K562 (cell line): ENCODE measurements around the gene LRRC4. TPM values are rescaled to one million over a fixed set of nuclear protein-coding genes. Genes with fewer than 3 reads are reported as not detected.

Experiments used
- ATAC-seq: fragments of 200-7000 bp; cut with Tn5 transposase; 3 replicates; pipeline ENCODE4 v1.9.1; 2020; ENCODE audit warnings: moderate library complexity
- BruUV-seq: library from RNA; stranded (reverse); fragments of 400-500 nt; replicated peaks from 2 replicates; lab custom pipeline; 2021; lab: Mats Ljungman, UMichigan
- CTCF ChIA-PET: fragments of 300-600 bp; formaldehyde crosslinking; extraction: SDS; loops from one replicate; lab custom pipeline; 2021; ENCODE audit warnings: low intra/inter-chr PET ratio; lab: Yijun Ruan, JAX
- POLR2A ChIA-PET: fragments of 300-600, 350-650 bp; sonication (Branson Sonifier 250); formaldehyde crosslinking; extraction: SDS; loops from one replicate; lab custom pipeline; 2021; ENCODE audit warnings: antibody characterized with exemption, inconsistent platforms; lab: Yijun Ruan, JAX
- DNase-seq, 4 experiments: peaks; one replicate each; pipeline versions ENCODE4 v3.0.0 to v3.0.0-alpha.2; 2011 to 2018; ENCODE audit warnings: low spot score in 3 of 4, mixed read lengths in 3 of 4; ENCODE audit errors: extremely low read depth in 1 of 4
- FAIRE-seq: peaks from 2 replicates; lab custom pipeline; 2011; peaks lifted over from hg19 to GRCh38; lab: Jason Lieb, UNC
- H2AFZ ChIP-seq: 2 replicates; pipeline ENCODE4 v1.6.0; 2011; ENCODE audit warnings: low read depth, low read length, control low read depth, inconsistent platforms
- H3K27ac ChIP-seq: fragments of 200-600 bp; 3 replicates; pipeline ENCODE4 v1.8.0; 2011; ENCODE audit warnings: low read depth, mild to moderate bottlenecking, control low read depth, inconsistent platforms, low read length, moderate library complexity, mixed read lengths; ENCODE audit errors: extremely low read depth
- H3K27me3 ChIP-seq, 2 experiments: fragments of 300-600 bp in 1 of 2; 2 replicates in 1 of 2; 3 replicates in 1 of 2; pipeline versions ENCODE4 v1.6.0 to v1.8.0; 2011; ENCODE audit warnings: inconsistent platforms in 2 of 2, low read length in 2 of 2, mild to moderate bottlenecking in 1 of 2, mixed read lengths in 1 of 2, moderate library complexity in 1 of 2; ENCODE audit not compliant: control insufficient read depth in 2 of 2, insufficient read depth in 2 of 2
- H3K36me3 ChIP-seq: fragments of 300-600 bp; 3 replicates; pipeline ENCODE4 v1.8.0; 2011; ENCODE audit warnings: mild to moderate bottlenecking, low read length, inconsistent platforms; ENCODE audit not compliant: control insufficient read depth, insufficient read depth
- H3K4me1 ChIP-seq, 2 experiments: fragments of 200-600 bp in 1 of 2; replicated peaks in 1 of 2; 2 replicates in 1 of 2; 3 replicates in 1 of 2; pipeline versions ENCODE4 v1.5.1 to v1.8.0; 2011; ENCODE audit warnings: inconsistent platforms in 2 of 2, low read length in 2 of 2, mild to moderate bottlenecking in 1 of 2, mixed read lengths in 1 of 2, moderate library complexity in 1 of 2; ENCODE audit not compliant: control insufficient read depth in 2 of 2, insufficient read depth in 2 of 2
- H3K4me2 ChIP-seq: 2 replicates; pipeline ENCODE4 v1.6.1; 2011; ENCODE audit warnings: low read length, control low read depth, inconsistent platforms, mixed read lengths; ENCODE audit not compliant: insufficient read depth
- H3K4me3 ChIP-seq: fragments of 200-600 bp; sonication (generic), shearing (Covaris generic); 2 replicates; pipeline ENCODE4 v1.5.1; 2016; ENCODE audit warnings: control low read depth, inconsistent platforms
- H3K79me2 ChIP-seq: fragments of 200-600 bp; 3 replicates; pipeline ENCODE4 v1.8.0; 2011; ENCODE audit warnings: low read length, inconsistent platforms; ENCODE audit not compliant: control insufficient read depth, insufficient read depth
- H3K9ac ChIP-seq, 2 experiments: 2 replicates each; pipeline versions ENCODE4 v1.6.0 to v1.6.1; 2011; ENCODE audit warnings: low read depth in 2 of 2, low read length in 2 of 2, control low read depth in 1 of 2, inconsistent platforms in 1 of 2, mild to moderate bottlenecking in 1 of 2, mixed read lengths in 1 of 2; ENCODE audit not compliant: insufficient read depth in 1 of 2
- H3K9me1 ChIP-seq: one replicate; pipeline ENCODE4 v1.6.0; 2011; ENCODE audit warnings: inconsistent platforms, mild to moderate bottlenecking, low read length, moderate library complexity; ENCODE audit not compliant: control insufficient read depth, insufficient read depth
- H3K9me3 ChIP-seq: replicated peaks from 2 replicates; pipeline ENCODE4 v1.5.1; 2011; ENCODE audit warnings: low read depth, low read length, inconsistent platforms; ENCODE audit not compliant: control insufficient read depth, insufficient read depth
- H4K20me1 ChIP-seq: replicated peaks from 2 replicates; pipeline ENCODE4 v1.6.1; 2011; ENCODE audit warnings: low read length, inconsistent platforms, mixed read lengths; ENCODE audit not compliant: control insufficient read depth, insufficient read depth
- CREB5 ChIP-seq: fragments of 250-450 bp; sonication (Bioruptor Pico); IDR thresholded peaks from 2 replicates; pipeline ENCODE4 v1.5.0; 2020; ENCODE audit warnings: mild to moderate bottlenecking
- GTF2F1 ChIP-seq: IDR thresholded peaks from 2 replicates; pipeline ENCODE4 v1.6.1; 2011; ENCODE audit warnings: low read depth, low read length, improper control_type of control experiment
- NCOA2 ChIP-seq, 2 experiments: fragments of 450-650 bp; IDR thresholded peaks; 2 replicates each; pipeline ENCODE4 v1.6.1; 2018; ENCODE audit warnings: mild to moderate bottlenecking in 2 of 2, moderate library complexity in 1 of 2; ENCODE audit not compliant: partially characterized antibody in 2 of 2
- NFE2 ChIP-seq: IDR thresholded peaks from 2 replicates; pipeline ENCODE4 v1.6.1; 2014; ENCODE audit warnings: antibody characterized with exemption, low read depth
- PREB ChIP-seq: sonication (generic); formaldehyde crosslinking; IDR thresholded peaks from 2 replicates; pipeline ENCODE4 v1.8.1; 2023; ENCODE audit warnings: mild to moderate bottlenecking, missing genetic modification reagents
- PTRF ChIP-seq: fragments of 450-650 bp; IDR thresholded peaks from 2 replicates; pipeline ENCODE4 v1.6.1; 2016; ENCODE audit warnings: mild to moderate bottlenecking, missing genetic modification characterization, missing compliant biosample characterization
- SIN3A ChIP-seq, 2 experiments: fragments of 150-350 bp in 1 of 2; IDR thresholded peaks; 2 replicates each; pipeline ENCODE4 v1.6.1; 2011 to 2016; ENCODE audit warnings: borderline replicate concordance in 2 of 2, low read depth in 2 of 2, low read length in 2 of 2, mild to moderate bottlenecking in 2 of 2, moderate library complexity in 2 of 2; ENCODE audit not compliant: control insufficient read depth in 1 of 2
- SPI1 ChIP-seq: IDR thresholded peaks from 2 replicates; pipeline ENCODE4 v1.6.1; 2011; ENCODE audit warnings: low read depth, low read length, control low read depth, borderline replicate concordance
- ZKSCAN8 ChIP-seq: fragments of 200-800 bp; sonication (Bioruptor generic); IDR thresholded peaks from 2 replicates; pipeline ENCODE4 v1.6.1; 2016; ENCODE audit warnings: missing genetic modification characterization, missing compliant biosample characterization
- ZNF184 ChIP-seq: sonication (generic); formaldehyde crosslinking; IDR thresholded peaks from 2 replicates; pipeline ENCODE4 v1.5.0; 2020; ENCODE audit warnings: missing genetic modification reagents
- ZNF668 ChIP-seq: fragments of 250-450 bp; sonication (Bioruptor Pico); IDR thresholded peaks from 2 replicates; pipeline ENCODE4 v1.8.0; 2022; ENCODE audit warnings: mild to moderate bottlenecking, inconsistent platforms
- WGBS: fragments of 100-300 bp; shearing (Covaris generic); methylation state at CpG from one replicate; pipeline ENCODE4 v1.1.6; 2016; ENCODE audit warnings: low coverage, mixed read lengths; ENCODE audit not compliant: insufficient coverage; ENCODE audit errors: missing lambda C conversion rate; 5-methylcytosine and 5-hydroxymethylcytosine counted together
- in situ Hi-C: fragments of 300-500 bp; cut with MboI; formaldehyde crosslinking; loops from 4 replicates; pipeline ENCODE4 v1.15.0; 2018; ENCODE audit warnings: inconsistent platforms, mixed read lengths
- intact Hi-C: fragments of 100-400 bp; cut with micrococcal nuclease; formaldehyde crosslinking; loops from 2 replicates; pipeline ENCODE4 v1.14.2; 2022
- polyA plus RNA-seq, 8 experiments: library from polyadenylated mRNA; depleted of rRNA in 4 of 8; stranded (reverse) in 5 of 8; unstranded in 3 of 8; fragments of >200 nt; fragmentation: Nextera tagmentation in 2 of 8; fragmentation: Illumina TruSeq in 1 of 8; extraction: Ambion mirVana in 2 of 8; extraction: Trizol in 1 of 8; gene quantifications; 2 replicates each; pipeline versions ENCODE4 v1.2.1 to v1.2.3, GENCODE V29; 2011 to 2014; ENCODE audit warnings: inconsistent platforms in 1 of 8, missing spikeins in 1 of 8
- total RNA-seq, 7 experiments: library from RNA; depleted of rRNA in 6 of 7; stranded (reverse); fragments of >200 nt in 6 of 7; fragmentation: Illumina TruSeq in 2 of 7; extraction: Trizol in 2 of 7; gene quantifications; 2 replicates each; pipeline versions ENCODE4 v1.2.1 to v1.2.3, GENCODE V29; 2011 to 2021; ENCODE audit warnings: low replicate concordance in 1 of 7
- TF ChIP-seq, protein P1 (sequence below): sonication (generic); formaldehyde crosslinking; IDR thresholded peaks from 2 replicates; pipeline ENCODE4 v1.8.1; 2022; ENCODE audit warnings: missing genetic modification reagents

The LRRC4 gene
- total and polyA plus RNA-seq, 9 of the 15 experiments (the other 6 are each of a cell fraction or from before 2014, with no cell fraction given): 0.04 to 0.11 TPM; not detected in 7

DNA sequence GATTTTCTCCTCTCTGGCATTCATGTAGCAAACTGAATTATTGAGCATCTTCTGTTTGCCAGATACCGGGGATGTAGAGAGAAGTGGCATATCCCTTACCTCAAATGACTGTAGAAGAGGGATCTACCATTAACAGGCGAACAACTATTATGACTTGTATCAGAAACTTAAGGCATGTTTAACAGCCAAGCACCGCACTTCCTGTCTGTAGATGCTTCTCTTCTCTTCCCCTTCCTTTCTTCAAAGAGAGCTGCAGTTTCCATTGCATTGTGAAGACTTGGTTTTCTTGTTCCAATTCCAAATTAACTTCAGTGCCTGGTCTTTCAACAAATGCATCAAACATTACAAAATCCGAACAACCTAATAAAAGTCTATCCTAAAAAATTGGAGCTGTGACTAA is 49.3 kb downstream of the LRRC4 start:
- intact Hi-C loops (no loop called here), in situ Hi-C loops (no loop called here)
- DNase-seq (no peak), ATAC-seq (no peak), FAIRE-seq (no peak)
- H3K9me3 ChIP-seq: peaks cover 4% of the 10 kb centered on the region; the same call in 1 of the 2 replicates
- H3K79me2 ChIP-seq: peaks cover 14% of the 10 kb centered on the region
- H3K4me1 ChIP-seq: peaks cover 7 to 35% of the 10 kb centered on the region in 2 experiments
- no peak overlapping the region for H3K4me3 ChIP-seq
- H3K9me1 ChIP-seq: no peaks in the 10 kb centered on the region
- TF ChIP-seq CREB5 (CRISPR knock-in tag): no peak
- TF ChIP-seq ZNF668: no peak
- TF ChIP-seq PTRF: no peak
- peak; percentile 58; the same call in 1 of the 2 replicates for TF ChIP-seq SPI1
- no peaks in the 10 kb centered on the region; the same call in 1 of the 2 replicates for H4K20me1 ChIP-seq
- H3K27ac ChIP-seq: no peak overlapping the region
- POLR2A ChIA-PET: interaction anchor here (0.6 to 3.4 kb wide), 3 partner anchors 10 to 43 kb away, joined by 3 to 12 read pairs (median 5); no protein-coding TSS in a partner anchor
- H3K36me3 ChIP-seq: peaks cover 30% of the 10 kb centered on the region
- no peak overlapping the region for H3K4me2 ChIP-seq
- WGBS: 86% methylated on average over 4 of the region's 4 CpGs
- CTCF ChIA-PET: no interaction called here
- BruUV-seq: no TSS peak
- H2AFZ ChIP-seq: no peak overlapping the region
- no peaks in the 10 kb centered on the region for H3K27me3 ChIP-seq
- no peak overlapping the region for H3K9ac ChIP-seq

- DNase-seq (no peak), FAIRE-seq (no peak), ATAC-seq (no peak)
- intact Hi-C loops (no loop called here), in situ Hi-C loops (no loop called here)
- H3K4me3 ChIP-seq: no peak overlapping the region
- no peak overlapping the region for H3K9ac ChIP-seq
- no peak overlapping the region for H3K27ac ChIP-seq
- H4K20me1 ChIP-seq: no peaks in the 10 kb centered on the region
- H2AFZ ChIP-seq: no peak overlapping the region
- no TSS peak for BruUV-seq
- ChIA-PET CTCF (no interaction called here), POLR2A (interaction anchor here (1.5 to 3.4 kb wide), 2 partner anchors 12 to 25 kb away, joined by 3 to 12 read pairs; no protein-coding TSS in a partner anchor)
- TF ChIP-seq ZKSCAN8 (CRISPR knock-in tag) (no peak), NCOA2 (IDR thresholded peaks at IDR 0.05; ENCODE audit: partially characterized antibody in 2 of 2) (no peak), GTF2F1 (no peak), SIN3A (IDR thresholded peaks at IDR 0.05; ENCODE audit: borderline replicate concordance in 2 of 2, control insufficient read depth in 1 of 2, low read depth in 2 of 2, low read length in 2 of 2) (no peak), ZNF184 (no peak), NFE2 (no peak), PREB (CRISPR knock-in tag) (no peak)
- TF ChIP-seq, protein P1, sequence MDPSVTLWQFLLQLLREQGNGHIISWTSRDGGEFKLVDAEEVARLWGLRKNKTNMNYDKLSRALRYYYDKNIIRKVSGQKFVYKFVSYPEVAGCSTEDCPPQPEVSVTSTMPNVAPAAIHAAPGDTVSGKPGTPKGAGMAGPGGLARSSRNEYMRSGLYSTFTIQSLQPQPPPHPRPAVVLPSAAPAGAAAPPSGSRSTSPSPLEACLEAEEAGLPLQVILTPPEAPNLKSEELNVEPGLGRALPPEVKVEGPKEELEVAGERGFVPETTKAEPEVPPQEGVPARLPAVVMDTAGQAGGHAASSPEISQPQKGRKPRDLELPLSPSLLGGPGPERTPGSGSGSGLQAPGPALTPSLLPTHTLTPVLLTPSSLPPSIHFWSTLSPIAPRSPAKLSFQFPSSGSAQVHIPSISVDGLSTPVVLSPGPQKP (CRISPR knock-in tag): no peak
- H3K27me3 ChIP-seq: no peaks in the 10 kb centered on the region
- H3K36me3 ChIP-seq: peaks cover 39% of the 10 kb centered on the region
- H3K4me2 ChIP-seq: no peak overlapping the region
- H3K9me3 ChIP-seq: peaks cover 8% of the 10 kb centered on the region; the same call in 1 of the 2 replicates
- peaks cover 14% of the 10 kb centered on the region for H3K79me2 ChIP-seq
- H3K4me1 ChIP-seq: peaks cover 4 to 26% of the 10 kb centered on the region in 2 experiments
- WGBS: 73% methylated on average over 1 of the region's 1 CpG
- H3K9me1 ChIP-seq: no peaks in the 10 kb centered on the region
Observed at GRCh38 chr7:127980901-127981300, 50.3 kb downstream of the LRRC4 start.
